Activated T-cell treated with anti-CD3 and anti-CD28 coated beads, Interleukin-2, amount 50 U/mL, for 1 hour (primary cell): ENCODE results near the gene ERC2.

Experiments used
- DNase-seq: peaks from one replicate; pipeline ENCODE4 v3.0.0-alpha.2; 2020

The ERC2 gene

GRCh38 chr3:56424336-56424735, 43.9 kb downstream of the ERC2 start:
- no peak for DNase-seq

- no peak for DNase-seq
These were observed 44.6 kb downstream of the ERC2 start for GRCh38 chr3:56423661-56424099.

GRCh38 chr3:56422316-56422715, 46.0 kb downstream of the ERC2 start:
- no peak for DNase-seq

- DNase-seq, result no peak
These were observed 47.1 kb downstream of the ERC2 start for GRCh38 chr3:56421205-56421604.

- no peak for DNase-seq
These were observed 52.6 kb downstream of the ERC2 start for GRCh38 chr3:56415652-56416051.

- DNase-seq, result no peak
These were observed 54.4 kb downstream of the ERC2 start for GRCh38 chr3:56413911-56414310.

- no peak for DNase-seq
These were observed 57.1 kb downstream of the ERC2 start for GRCh38 chr3:56411166-56411565.

GRCh38 chr3:56410576-56410975, 57.7 kb downstream of the ERC2 start:
- DNase-seq, result no peak

GRCh38 chr3:56409790-56410189, 58.5 kb downstream of the ERC2 start:
- DNase-seq, result no peak

- DNase-seq, result no peak
These were observed 59.5 kb downstream of the ERC2 start for GRCh38 chr3:56408761-56409196.

- no peak for DNase-seq
These were observed 61.3 kb downstream of the ERC2 start for GRCh38 chr3:56406826-56407515.

- no peak for DNase-seq
These were observed 63.4 kb downstream of the ERC2 start for GRCh38 chr3:56404884-56405283.

- DNase-seq, result no peak
These were observed 69.6 kb downstream of the ERC2 start for GRCh38 chr3:56398659-56399058.

- no peak for DNase-seq
These were observed 70.5 kb downstream of the ERC2 start for GRCh38 chr3:56397798-56398197.

GRCh38 chr3:56389183-56389830, 79.0 kb downstream of the ERC2 start:
- DNase-seq, result no peak

- no peak for DNase-seq
These were observed 85.2 kb downstream of the ERC2 start for GRCh38 chr3:56383092-56383491.

- no peak for DNase-seq
These were observed 88.5 kb downstream of the ERC2 start for GRCh38 chr3:56379723-56380287.

- DNase-seq, result no peak
These were observed 92.6 kb downstream of the ERC2 start for GRCh38 chr3:56375654-56376053.

- DNase-seq, result no peak
These were observed 94.9 kb downstream of the ERC2 start for GRCh38 chr3:56373386-56373785.

GRCh38 chr3:56370991-56371775, 97.1 kb downstream of the ERC2 start:
- DNase-seq, result no peak

- no peak for DNase-seq
These were observed 98.4 kb downstream of the ERC2 start for GRCh38 chr3:56369914-56370313.

- DNase-seq, result no peak
These were observed 99.4 kb downstream of the ERC2 start for GRCh38 chr3:56368846-56369245.

GRCh38 chr3:56366641-56367162, 101.6 kb downstream of the ERC2 start:
- DNase-seq, result no peak
